Measurements from ENCODE around the gene SAMD4B.
"Not testable (repeated sequence)": the region's sequence is repeated elsewhere in the genome, so short reads cannot be mapped to it uniquely, and the experiment has no call there.

Gene SAMD4B

GRCh38 chr19:39336483-39336882 is 5.7 kb upstream of the SAMD4B start:
- DNase-seq (ENCODE audit: low read depth), result no peak

GRCh38 chr19:39339674-39340073 is 2.5 kb upstream of the SAMD4B start:
- DNase-seq (ENCODE audit: low read depth), result no peak

GRCh38 chr19:39340156-39340555 is 2.1 kb upstream of the SAMD4B start:
- not testable (repeated sequence) for DNase-seq (ENCODE audit: low read depth)

- no peak for DNase-seq (ENCODE audit: low read depth)
Observed at GRCh38 chr19:39341129-39341718, 997 bp upstream of the SAMD4B start.

GRCh38 chr19:39342647-39343305 is 555 bp downstream of the SAMD4B start:
- DNase-seq (ENCODE audit: low read depth), result no peak

GRCh38 chr19:39345956-39346355 is 3.7 kb downstream of the SAMD4B start:
- DNase-seq (ENCODE audit: low read depth), result no peak

GRCh38 chr19:39347332-39348164 is 5.3 kb downstream of the SAMD4B start:
- no peak for DNase-seq (ENCODE audit: low read depth)

- no peak for DNase-seq (ENCODE audit: low read depth)
Observed at GRCh38 chr19:39349326-39349725, 7.1 kb downstream of the SAMD4B start.

- DNase-seq (ENCODE audit: low read depth), result no peak
Observed at GRCh38 chr19:39350156-39350555, 7.9 kb downstream of the SAMD4B start.

- DNase-seq (ENCODE audit: low read depth), result peak; percentile 10
Observed at GRCh38 chr19:39351537-39352064, 9.4 kb downstream of the SAMD4B start.

- no peak for DNase-seq (ENCODE audit: low read depth)
Observed at GRCh38 chr19:39352381-39353255, 10.4 kb downstream of the SAMD4B start.

- DNase-seq (ENCODE audit: low read depth), result no peak
Observed at GRCh38 chr19:39355253-39355652, 13.0 kb downstream of the SAMD4B start.

GRCh38 chr19:39356073-39356472 is 13.9 kb downstream of the SAMD4B start:
- no peak for DNase-seq (ENCODE audit: low read depth)

- DNase-seq (ENCODE audit: low read depth), result no peak
Observed at GRCh38 chr19:39356647-39357046, 14.4 kb downstream of the SAMD4B start.

- no peak for DNase-seq (ENCODE audit: low read depth)
Observed at GRCh38 chr19:39359026-39359425, 16.8 kb downstream of the SAMD4B start.

GRCh38 chr19:39360599-39360998 is 18.4 kb downstream of the SAMD4B start:
- DNase-seq (ENCODE audit: low read depth), result no peak

GRCh38 chr19:39362682-39363657 is 20.7 kb downstream of the SAMD4B start:
- DNase-seq (ENCODE audit: low read depth), result no peak

- DNase-seq (ENCODE audit: low read depth), result no peak
Observed at GRCh38 chr19:39363901-39364457, 21.8 kb downstream of the SAMD4B start.

- DNase-seq (ENCODE audit: low read depth), result no peak
Observed at GRCh38 chr19:39365531-39365930, 23.3 kb downstream of the SAMD4B start.

- no peak for DNase-seq (ENCODE audit: low read depth)
Observed at GRCh38 chr19:39369200-39369599, 27.0 kb downstream of the SAMD4B start.
